T-cell (primary cell): ENCODE measurements around the gene C22orf39. TPM values are rescaled to one million over a fixed set of nuclear protein-coding genes. Genes with fewer than 3 reads are reported as not detected.

Experiments
- ATAC-seq, 4 experiments: fragments of 200-7000 bp in 3 of 4; fragments of 150-1000 bp in 1 of 4; cut with Tn5 transposase; replicated peaks in 1 of 4; 1 replicate in 3 of 4; 2 replicates in 1 of 4; pipeline ENCODE4 v1.10.0; 2021; ENCODE audit warnings: moderate library complexity in 3 of 4, mild to moderate bottlenecking in 2 of 4, moderate number of reproducible peaks in 1 of 4
- CTCF ChIA-PET, 2 donors: fragments of 300-600 bp; sonication (Branson Sonifier 250); formaldehyde crosslinking; loops; one replicate each; lab custom pipeline; 2022; ENCODE audit warnings: antibody characterized with exemption in 2 of 2; lab: Charles Lee
- POLR2A ChIA-PET, 2 donors: fragments of 300-600 bp; sonication (Branson Sonifier 250); formaldehyde crosslinking; loops; one replicate each; lab custom pipeline; 2022; ENCODE audit warnings: antibody characterized with exemption in 2 of 2; lab: Charles Lee
- DNase-seq, 35 experiments: peaks; one replicate each; pipeline versions ENCODE4 v3.0.0 to v3.0.0-alpha.2; 2013 to 2023
- H3K27ac ChIP-seq: one replicate; pipeline ENCODE4 v1.5.1; 2013; ENCODE audit warnings: low read length
- H3K27me3 ChIP-seq, 2 experiments: replicated peaks in 1 of 2; 1 replicate in 1 of 2; 2 replicates in 1 of 2; pipeline versions ENCODE4 v1.6.1 to v1.7.0; 2013; ENCODE audit warnings: low read length in 1 of 2, mixed read lengths in 1 of 2; ENCODE audit not compliant: control insufficient read depth in 2 of 2, insufficient read depth in 2 of 2; ENCODE audit errors: extremely low read depth in 1 of 2
- H3K36me3 ChIP-seq, 2 donors: 1 replicate in 1 of 2; 2 replicates in 1 of 2; pipeline versions ENCODE4 v1.6.1 to v1.7.0; 2013; ENCODE audit warnings: low read length in 1 of 2; ENCODE audit not compliant: control insufficient read depth in 2 of 2, insufficient read depth in 1 of 2; ENCODE audit errors: extremely low read depth in 1 of 2
- H3K4me1 ChIP-seq, 2 experiments: 1 replicate in 1 of 2; 2 replicates in 1 of 2; pipeline versions ENCODE4 v1.6.1 to v1.7.0; 2013; ENCODE audit warnings: low read length in 2 of 2, mixed read lengths in 1 of 2; ENCODE audit not compliant: insufficient read depth in 2 of 2, control insufficient read depth in 1 of 2; ENCODE audit errors: extremely low read depth in 1 of 2
- H3K4me3 ChIP-seq, 2 donors: 1 replicate in 1 of 2; 2 replicates in 1 of 2; pipeline versions ENCODE4 v1.5.1 to v1.7.0; 2013; ENCODE audit warnings: mild to moderate bottlenecking in 2 of 2, low read length in 1 of 2, moderate library complexity in 1 of 2; ENCODE audit not compliant: control insufficient read depth in 1 of 2; ENCODE audit errors: extremely low read depth in 1 of 2
- H3K9me3 ChIP-seq: 2 replicates; pipeline ENCODE4 v1.7.0; 2013
- H3K27ac Mint-ChIP-seq, 2 donors: one replicate each; pipeline ENCODE4 v1.8.0; 2020 to 2021; ENCODE audit warnings: mild to moderate bottlenecking in 2 of 2, mixed read lengths in 2 of 2
- H3K27me3 Mint-ChIP-seq, 2 donors: one replicate each; pipeline ENCODE4 v1.8.0; 2021 to 2022; ENCODE audit warnings: mixed read lengths in 2 of 2
- H3K36me3 Mint-ChIP-seq: one replicate; pipeline ENCODE4 v1.8.0; 2021; ENCODE audit warnings: mixed read lengths
- H3K4me1 Mint-ChIP-seq, 3 donors: one replicate each; pipeline ENCODE4 v1.8.0; 2020 to 2022; ENCODE audit warnings: mixed read lengths in 3 of 3, mild to moderate bottlenecking in 1 of 3
- H3K4me3 Mint-ChIP-seq, 3 donors: one replicate each; pipeline ENCODE4 v1.8.0; 2020 to 2022; ENCODE audit warnings: mild to moderate bottlenecking in 3 of 3, mixed read lengths in 3 of 3, moderate library complexity in 3 of 3
- H3K9me3 Mint-ChIP-seq, 3 donors: one replicate each; pipeline ENCODE4 v1.8.0; 2020 to 2022; ENCODE audit warnings: mixed read lengths in 3 of 3
- WGBS: methylation state at CpG from one replicate; pipeline ENCODE4 v1.1.5; 2013; ENCODE audit warnings: missing lambda C conversion rate; ENCODE audit not compliant: insufficient coverage; 5-methylcytosine and 5-hydroxymethylcytosine counted together
- total RNA-seq, 35 experiments: library from RNA in 6 of 35; stranded (reverse) in 6 of 35; fragments of 120-200 nt in 1 of 35; gene quantifications; one replicate each; pipeline versions ENCODE4 v1.2.1 to v1.2.4 and lab custom pipeline; 2013 to 2026

Gene C22orf39
- total RNA-seq, 5 donors from 2014 or later (not counting 1 experiment from before 2014, with no cell fraction given) = 34.5 to 41.3 (median 40.9) TPM

DNA sequence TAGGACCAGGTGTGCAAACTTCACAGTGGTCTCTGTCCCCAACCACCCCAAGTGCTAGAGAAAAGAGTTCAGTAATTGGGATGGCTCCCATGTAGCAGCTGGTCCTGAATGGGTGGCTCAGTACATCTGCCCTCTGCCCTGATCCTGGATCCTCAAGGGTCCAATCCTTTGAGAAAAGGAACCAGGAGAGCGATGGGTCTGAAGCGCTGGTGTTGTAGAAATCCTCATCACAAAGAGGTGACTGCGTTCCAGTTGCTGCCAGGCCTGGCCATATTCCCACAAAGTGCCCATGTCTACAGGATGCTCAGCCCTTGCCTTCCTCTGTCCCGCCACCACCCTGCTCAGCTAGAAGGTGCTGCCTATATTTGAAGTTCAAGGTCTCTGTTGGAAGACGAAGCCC is 6.2 kb upstream of the C22orf39 start:
- Histone ChIP-seq H3K9me3 (no peaks in the 10 kb centered on the region), H3K27ac (no peak overlapping the region), H3K27me3 (no peaks in the 10 kb centered on the region), H3K36me3 (peaks cover 25 to 65% of the 10 kb centered on the region in 2 donors), H3K4me3 (no peak overlapping the region), H3K4me1 (peaks cover 0 to 7% of the 10 kb centered on the region in 2 experiments)
- Mint-ChIP-seq H3K4me3 (no peak overlapping the region), H3K27ac (no peak overlapping the region), H3K36me3 (peaks cover 44% of the 10 kb centered on the region), H3K27me3 (no peaks in the 10 kb centered on the region), H3K4me1 (peaks cover 5 to 7% (median 5%) of the 10 kb centered on the region in 3 donors), H3K9me3 (no peaks in the 10 kb centered on the region)
- CTCF ChIA-PET = interaction anchor here in 1 of 2 donors (0.5 kb wide), 1 partner anchor 673 kb away, joined by 3 read pairs; no protein-coding TSS in a partner anchor
- DNase-seq = no peak
- WGBS = 97% methylated on average over 5 of the region's 5 CpGs
- ATAC-seq = no peak
- POLR2A ChIA-PET = no interaction called here

DNA sequence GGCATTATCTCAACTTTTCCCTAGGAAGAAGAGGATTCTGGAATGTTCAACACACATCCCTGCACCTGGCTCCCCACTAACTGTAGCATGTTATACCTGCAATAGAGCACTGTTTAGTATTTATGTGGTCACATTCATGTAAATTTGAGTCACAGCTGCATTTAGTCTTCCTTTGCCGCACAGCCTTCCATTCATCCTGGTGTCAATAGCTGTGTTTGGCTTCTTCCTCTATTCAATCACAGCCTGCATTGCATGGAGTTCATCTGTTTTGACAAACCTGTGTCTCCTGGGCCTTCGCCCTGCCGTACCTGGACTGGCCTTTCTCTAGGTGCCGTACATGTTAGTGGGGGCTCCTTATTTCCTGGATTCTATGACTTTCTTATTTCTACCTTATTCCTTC is 4.1 kb upstream of the C22orf39 start:
- H3K4me3 Mint-ChIP-seq = no peak overlapping the region
- H3K36me3 Mint-ChIP-seq = peaks cover 34% of the 10 kb centered on the region
- CTCF ChIA-PET = interaction anchor here in 1 of 2 donors (0.6 kb wide), 1 partner anchor 28 kb away, joined by 3 read pairs; the partner anchor contains the start of gene CDC45

DNA sequence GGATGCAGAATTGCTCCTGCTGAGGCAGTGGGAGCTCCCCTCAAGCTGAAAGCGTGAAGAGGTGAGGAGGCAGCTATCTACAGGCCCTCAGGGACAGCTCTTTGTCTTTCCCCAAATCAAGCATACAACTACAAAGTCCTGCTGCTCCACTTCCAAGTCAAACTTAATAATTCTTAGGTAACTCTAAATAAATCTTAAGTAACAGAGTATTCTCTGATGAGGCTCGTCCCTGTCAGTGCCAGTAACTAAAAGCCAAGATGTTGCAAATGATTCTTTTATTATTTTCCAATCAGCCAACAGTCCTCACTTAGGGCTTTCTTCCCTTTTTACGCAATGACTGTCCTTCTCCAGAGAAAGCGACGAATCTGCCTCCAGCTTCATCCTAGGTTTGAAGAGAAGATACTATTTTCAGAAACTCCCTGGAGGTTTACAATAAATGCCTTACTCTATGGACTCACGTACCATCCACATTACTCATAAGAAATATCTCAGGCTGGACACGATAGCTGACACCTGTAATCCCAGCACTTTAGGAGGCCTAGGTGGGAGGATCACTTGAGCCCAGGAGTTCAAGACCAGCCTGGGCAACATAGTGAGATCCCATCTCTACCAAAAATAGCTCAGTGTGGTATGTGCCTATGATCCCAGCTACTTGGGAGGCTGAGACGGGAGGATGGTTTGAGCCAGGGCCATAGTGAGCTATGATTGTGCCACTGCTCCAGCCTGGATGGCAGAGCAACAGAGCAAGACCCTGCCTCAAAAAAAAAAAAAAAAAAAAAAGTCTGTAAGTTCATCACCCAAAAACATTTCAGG is 3.1 kb upstream of the C22orf39 start:
- DNase-seq (no peak), ATAC-seq (no peak)
- no peak overlapping the region for H3K4me3 Mint-ChIP-seq
- 100% methylated on average over 1 of the region's 8 CpGs for WGBS
- H3K27me3 Mint-ChIP-seq = no peaks in the 10 kb centered on the region
- peaks cover 27 to 33% (median 29%) of the 10 kb centered on the region in 3 donors for H3K4me1 Mint-ChIP-seq
- peaks cover 25% of the 10 kb centered on the region for H3K36me3 Mint-ChIP-seq
- POLR2A ChIA-PET = no interaction called here
- H3K9me3 ChIP-seq = no peaks in the 10 kb centered on the region
- CTCF ChIA-PET = interaction anchor here (0.5 to 0.6 kb wide), 2 partner anchors 307 to 499 kb away, joined by 3 to 5 read pairs; no protein-coding TSS in a partner anchor
- no peaks in the 10 kb centered on the region for H3K9me3 Mint-ChIP-seq
- no peaks in the 10 kb centered on the region for H3K27me3 ChIP-seq
- H3K27ac Mint-ChIP-seq = no peak overlapping the region
- H3K36me3 ChIP-seq = peaks cover 13 to 40% of the 10 kb centered on the region in 2 donors
- no peak overlapping the region for H3K4me3 ChIP-seq
- no peak overlapping the region for H3K27ac ChIP-seq
- H3K4me1 ChIP-seq = peaks cover 0 to 30% of the 10 kb centered on the region in 2 experiments

More for the DNA sequence above, 4.1 kb upstream of the C22orf39 start:
- POLR2A ChIA-PET = no interaction called here
- Histone ChIP-seq H3K4me1 (peaks cover 0 to 21% of the 10 kb centered on the region in 2 experiments), H3K27ac (no peak overlapping the region), H3K36me3 (peaks cover 22 to 49% of the 10 kb centered on the region in 2 donors), H3K9me3 (no peaks in the 10 kb centered on the region), H3K4me3 (no peak overlapping the region), H3K27me3 (no peaks in the 10 kb centered on the region)
- no peaks in the 10 kb centered on the region for H3K27me3 Mint-ChIP-seq
- H3K4me1 Mint-ChIP-seq = peaks cover 19 to 23% (median 23%) of the 10 kb centered on the region in 3 donors
- H3K9me3 Mint-ChIP-seq = no peaks in the 10 kb centered on the region
- no CpG with 5 or more reads among the region's 4 CpGs for WGBS
- H3K27ac Mint-ChIP-seq = peak overlapping the region; percentile 3 to 37
- ATAC-seq (no peak), DNase-seq (no peak)

DNA sequence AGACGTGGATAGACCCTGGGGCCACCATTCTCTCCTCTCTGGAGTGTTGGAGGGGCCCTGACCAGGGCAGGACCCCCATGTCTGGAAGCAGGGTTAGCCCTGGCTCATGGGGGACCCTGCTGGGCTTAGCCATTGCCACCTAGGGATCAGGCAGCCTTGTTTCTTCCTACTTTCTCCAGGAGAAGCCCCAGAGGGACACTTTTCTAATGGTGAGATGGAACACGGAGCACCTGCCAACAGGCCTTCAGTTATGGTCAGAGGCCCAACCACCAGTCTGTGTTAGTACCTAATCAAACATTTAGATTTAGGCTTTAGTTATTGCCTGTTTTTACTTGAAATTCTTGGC is 1.9 kb upstream of the C22orf39 start:
- ChIA-PET POLR2A (no interaction called here), CTCF (no interaction called here)
- Histone ChIP-seq H3K27ac (no peak overlapping the region), H3K4me1 (peaks cover 0 to 32% of the 10 kb centered on the region in 2 experiments), H3K27me3 (no peaks in the 10 kb centered on the region), H3K36me3 (peaks cover 13 to 34% of the 10 kb centered on the region in 2 donors), H3K4me3 (no peak overlapping the region), H3K9me3 (no peaks in the 10 kb centered on the region)
- H3K9me3 Mint-ChIP-seq = no peaks in the 10 kb centered on the region
- 29% methylated on average over 1 of the region's 2 CpGs for WGBS
- ATAC-seq = no peak
- H3K4me3 Mint-ChIP-seq = peak overlapping the region in 1 of 3 donors; percentile 32
- H3K27me3 Mint-ChIP-seq = no peaks in the 10 kb centered on the region
- H3K36me3 Mint-ChIP-seq = peaks cover 19% of the 10 kb centered on the region
- peaks cover 38 to 45% (median 40%) of the 10 kb centered on the region in 3 donors for H3K4me1 Mint-ChIP-seq
- DNase-seq = no peak
- no peak overlapping the region for H3K27ac Mint-ChIP-seq

DNA sequence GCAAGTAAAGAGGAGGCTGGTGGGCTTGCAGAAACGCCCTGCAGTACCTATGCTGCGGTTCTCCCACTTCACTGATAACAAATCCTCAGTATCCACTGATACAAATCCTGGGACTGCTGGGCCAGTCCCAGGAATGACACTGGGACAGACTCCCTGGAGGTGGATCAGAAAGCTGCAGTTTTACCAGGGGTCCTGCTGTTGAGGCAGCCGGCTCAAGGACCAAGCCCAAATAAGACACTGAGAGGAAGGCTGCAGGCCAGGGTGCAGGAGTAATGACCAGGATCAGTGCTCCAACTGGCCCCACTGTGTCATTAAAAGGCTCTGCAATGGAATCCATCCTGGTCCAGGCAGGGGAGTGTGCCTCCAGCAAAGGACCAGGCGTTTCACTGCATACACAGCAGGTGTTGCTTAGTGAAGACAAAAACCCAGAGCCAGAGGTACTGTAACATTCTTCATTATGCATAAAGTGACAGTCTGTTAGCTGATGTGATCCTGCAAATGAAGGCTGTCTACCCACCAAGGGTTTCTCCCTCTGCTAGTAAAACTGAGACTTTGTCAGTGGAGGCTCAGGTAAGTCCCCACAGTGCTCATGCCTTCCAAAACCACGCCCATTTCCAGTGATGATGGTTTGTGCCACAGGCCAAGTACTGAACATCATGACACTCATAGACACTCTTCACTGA is 1.4 kb upstream of the C22orf39 start:
- Mint-ChIP-seq H3K36me3 (peaks cover 14% of the 10 kb centered on the region), H3K4me3 (peak overlapping the region; percentile 89 to 95 (median 90)), H3K27ac (peak overlapping the region in 1 of 2 donors; percentile 94), H3K9me3 (no peaks in the 10 kb centered on the region), H3K4me1 (peaks cover 41 to 49% (median 45%) of the 10 kb centered on the region in 3 donors), H3K27me3 (no peaks in the 10 kb centered on the region)
- 86% methylated on average over 2 of the region's 5 CpGs for WGBS
- Histone ChIP-seq H3K36me3 (peaks cover 10 to 34% of the 10 kb centered on the region in 2 donors), H3K4me3 (no peak overlapping the region), H3K27ac (no peak overlapping the region), H3K27me3 (no peaks in the 10 kb centered on the region), H3K4me1 (peaks cover 0 to 35% of the 10 kb centered on the region in 2 experiments), H3K9me3 (no peaks in the 10 kb centered on the region)
- DNase-seq = no peak
- ChIA-PET CTCF (no interaction called here), POLR2A (no interaction called here)
- ATAC-seq = no peak

DNA sequence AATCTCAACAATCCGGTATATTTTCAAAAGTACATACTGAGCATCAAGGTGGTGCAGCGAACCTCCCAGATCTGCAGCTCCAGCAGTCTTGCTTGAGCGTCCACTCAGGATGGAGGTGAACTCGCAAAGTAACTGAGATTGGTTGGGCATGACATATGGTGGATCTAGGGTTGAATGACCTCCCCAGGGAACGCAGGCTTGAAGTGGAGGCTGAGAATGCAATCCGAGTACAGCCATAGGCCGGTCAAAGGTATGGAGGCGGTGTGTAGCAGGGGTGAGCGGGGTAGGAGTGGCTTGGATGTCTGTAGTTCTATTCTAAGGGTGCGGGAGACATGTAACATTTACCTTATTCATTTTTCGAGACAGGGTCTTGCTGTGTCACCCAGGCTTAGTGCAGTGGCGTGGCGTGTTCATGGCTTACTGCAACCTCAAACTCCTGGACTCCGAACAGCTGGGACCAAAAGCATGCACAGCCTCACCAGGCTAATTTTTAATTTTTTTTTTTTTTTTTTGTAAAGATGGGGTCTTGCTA is 631 bp upstream of the C22orf39 start:
- WGBS = 14% methylated on average over 7 of the region's 14 CpGs
- Mint-ChIP-seq H3K4me3 (peak overlapping the region; percentile 89 to 95 (median 90)), H3K27me3 (no peaks in the 10 kb centered on the region), H3K4me1 (peaks cover 46 to 53% (median 51%) of the 10 kb centered on the region in 3 donors), H3K9me3 (no peaks in the 10 kb centered on the region), H3K27ac (peak overlapping the region; percentile 93 to 94), H3K36me3 (peaks cover 15% of the 10 kb centered on the region)
- H3K36me3 ChIP-seq = peaks cover 5 to 34% of the 10 kb centered on the region in 2 donors
- ATAC-seq (peak; percentile 3 to 20 (median 7)), DNase-seq (peak in 14 of 35 experiments; percentile 6 to 53 (median 18))
- peak overlapping the region; percentile 83 for H3K27ac ChIP-seq
- H3K27me3 ChIP-seq = no peaks in the 10 kb centered on the region
- no peaks in the 10 kb centered on the region for H3K9me3 ChIP-seq
- H3K4me1 ChIP-seq = peaks cover 0 to 37% of the 10 kb centered on the region in 2 experiments
- CTCF ChIA-PET = interaction anchor here in 1 of 2 donors (0.5 kb wide), 1 partner anchor 10 kb away, joined by 6 read pairs; no protein-coding TSS in a partner anchor
- POLR2A ChIA-PET = no interaction called here
- peak overlapping the region; percentile 78 to 84 for H3K4me3 ChIP-seq
